CD4-positive, alpha-beta T cell treated with Interleukin-17A for 4 hours (primary cell): ENCODE results near the gene KLHL2.
"Not testable (repeated sequence)": the region's sequence is repeated elsewhere in the genome, so short reads cannot be mapped to it uniquely, and the experiment has no call there.

ENCODE experiments used
- DNase-seq: peaks from one replicate; pipeline ENCODE4 v3.0.0-alpha.2; 2020; ENCODE audit warnings: mixed read lengths

The KLHL2 gene

GRCh38 chr4:165236852-165237251, 29.5 kb downstream of the KLHL2 start:
- not testable (repeated sequence) for DNase-seq

DNA sequence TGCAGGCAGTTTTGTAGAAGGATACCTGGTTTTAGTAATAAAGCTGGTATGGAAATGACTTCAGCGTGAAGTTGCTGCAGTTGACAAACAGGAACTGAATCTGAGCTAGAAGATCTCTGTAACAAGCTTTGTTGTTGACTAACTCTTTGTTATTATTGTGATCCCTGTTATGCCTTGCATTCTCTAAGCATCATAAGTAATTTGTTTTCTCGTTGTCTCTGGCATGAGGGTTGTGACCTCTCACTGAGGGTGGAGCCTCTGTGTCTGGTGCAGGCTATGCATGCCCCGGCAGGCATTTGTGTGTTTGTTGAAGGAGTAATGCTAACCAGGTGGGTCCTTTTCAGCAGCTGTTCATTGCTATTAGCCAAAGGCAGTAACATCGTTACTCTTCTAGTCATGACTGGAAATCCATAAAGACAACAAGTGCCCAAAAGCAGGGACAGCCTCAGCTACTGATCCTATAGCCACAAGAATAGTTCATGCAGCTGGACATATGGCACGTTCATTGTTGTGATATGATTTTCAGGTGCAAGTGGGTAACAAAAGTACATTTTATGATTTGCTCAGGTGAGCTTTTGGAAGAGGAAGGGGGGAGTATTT, 30.8 kb downstream of the KLHL2 start:
- DNase-seq, result not testable (repeated sequence)

DNA sequence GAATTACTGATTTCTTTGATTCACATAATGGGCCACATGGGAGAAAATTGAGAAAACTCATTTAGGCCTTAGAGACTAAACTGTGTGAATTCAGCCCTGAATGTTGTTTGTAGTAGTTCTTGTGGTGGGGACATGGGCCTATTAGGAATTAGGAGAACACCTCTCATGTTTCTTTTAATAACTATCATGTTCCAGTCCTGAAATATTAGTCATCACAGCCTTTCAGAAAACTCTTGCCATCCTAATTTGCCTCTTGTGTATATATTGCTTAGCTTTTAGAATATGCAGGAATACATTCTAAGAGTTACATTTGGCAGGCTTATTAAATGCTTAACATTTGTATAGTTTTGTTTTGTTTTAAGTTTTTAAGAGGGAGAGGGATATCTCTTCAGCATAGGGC, 33.4 kb downstream of the KLHL2 start:
- DNase-seq, result not testable (repeated sequence)

DNA sequence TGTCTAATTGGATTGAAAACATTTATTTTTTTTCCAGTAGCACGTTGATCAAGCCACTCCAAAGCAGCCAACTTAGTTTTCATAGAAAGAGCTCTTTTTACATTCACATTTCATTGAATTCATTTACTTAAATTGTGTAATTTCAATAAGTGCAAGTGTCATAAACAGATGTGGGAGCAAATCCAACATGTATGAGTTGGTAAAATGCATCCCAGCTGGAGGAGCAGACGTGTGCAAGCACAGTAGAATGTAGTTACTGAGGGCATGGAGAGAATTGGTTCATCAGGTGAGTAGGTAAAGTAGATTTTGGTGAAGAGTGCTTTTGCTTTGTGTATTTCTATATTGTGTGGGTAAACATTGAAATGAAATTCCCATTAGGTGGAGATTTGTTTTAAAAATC, 36.8 kb downstream of the KLHL2 start:
- not testable (repeated sequence) for DNase-seq

DNA sequence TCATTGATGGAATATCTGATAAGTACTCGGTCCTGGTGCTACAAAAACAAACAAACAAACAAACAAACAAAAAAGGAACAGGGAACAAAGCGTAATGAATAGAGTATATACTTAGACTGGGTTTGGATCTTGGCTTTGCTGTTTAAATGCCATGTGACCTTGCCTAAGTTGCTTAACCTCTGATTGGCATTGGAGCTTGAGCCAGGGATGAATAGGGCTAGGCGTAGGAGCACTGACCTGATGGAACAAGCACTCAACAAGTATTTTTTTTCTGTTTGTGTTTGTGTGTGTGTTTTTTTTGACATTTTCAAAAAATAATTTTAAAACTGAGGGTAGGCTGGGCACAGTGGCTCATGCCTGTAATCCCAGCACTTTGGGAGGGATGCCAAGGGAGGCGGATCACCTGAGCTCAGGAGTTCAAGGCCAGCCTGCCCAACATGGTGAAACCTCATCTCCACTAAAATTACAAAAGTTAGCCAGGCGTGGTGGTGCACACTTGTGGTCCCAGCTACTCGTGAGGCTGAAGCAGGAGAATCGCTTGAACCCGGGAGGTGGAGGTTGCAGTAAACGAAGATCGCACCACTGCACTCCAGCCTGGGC, 37.3 kb downstream of the KLHL2 start:
- DNase-seq, result not testable (repeated sequence)

DNA sequence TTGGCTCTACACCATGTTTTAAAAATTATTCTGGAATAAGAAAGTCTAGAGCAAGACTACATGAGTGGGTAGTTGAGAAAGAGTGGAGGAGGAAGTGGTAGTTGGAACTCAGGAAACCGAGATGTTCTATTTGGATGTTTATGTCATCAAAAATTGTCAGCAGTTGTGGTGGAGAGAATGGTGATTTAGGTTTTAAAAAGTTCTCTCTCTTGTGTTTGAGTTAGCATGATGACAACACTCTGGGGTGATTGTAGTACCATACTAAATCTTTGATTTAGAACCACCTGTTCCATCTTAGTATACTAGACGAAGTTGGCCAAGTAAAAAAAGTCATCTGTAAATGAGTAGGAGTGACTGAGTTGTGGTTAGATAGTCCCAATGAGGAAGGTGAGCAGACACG, 40.7 kb downstream of the KLHL2 start:
- DNase-seq, result no peak

GRCh38 chr4:165248904-165249303, 41.5 kb downstream of the KLHL2 start:
- not testable (repeated sequence) for DNase-seq

GRCh38 chr4:165254771-165255170, 47.4 kb downstream of the KLHL2 start:
- not testable (repeated sequence) for DNase-seq

DNA sequence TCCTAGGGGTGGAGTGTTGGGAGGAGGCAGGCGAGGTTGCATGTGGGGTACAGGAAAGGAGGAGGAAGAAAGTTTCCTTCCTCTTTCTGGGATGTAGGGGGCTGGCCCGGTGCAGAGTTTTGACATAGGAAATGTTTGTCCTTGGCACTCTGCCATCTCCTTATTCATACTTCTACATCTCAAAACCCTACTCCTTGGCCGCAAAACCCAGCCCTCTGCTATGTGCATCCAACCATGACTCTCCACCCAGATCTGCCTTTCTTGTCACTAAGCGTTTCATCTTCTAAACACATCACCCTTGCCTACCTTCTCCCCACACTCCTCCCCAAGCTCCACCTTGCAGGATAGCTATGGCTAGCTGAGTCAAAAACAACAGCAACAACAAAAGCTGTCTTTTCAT, 48.1 kb downstream of the KLHL2 start:
- DNase-seq, result peak; percentile 67

GRCh38 chr4:165256074-165256659, 48.8 kb downstream of the KLHL2 start:
- not testable (repeated sequence) for DNase-seq

DNA sequence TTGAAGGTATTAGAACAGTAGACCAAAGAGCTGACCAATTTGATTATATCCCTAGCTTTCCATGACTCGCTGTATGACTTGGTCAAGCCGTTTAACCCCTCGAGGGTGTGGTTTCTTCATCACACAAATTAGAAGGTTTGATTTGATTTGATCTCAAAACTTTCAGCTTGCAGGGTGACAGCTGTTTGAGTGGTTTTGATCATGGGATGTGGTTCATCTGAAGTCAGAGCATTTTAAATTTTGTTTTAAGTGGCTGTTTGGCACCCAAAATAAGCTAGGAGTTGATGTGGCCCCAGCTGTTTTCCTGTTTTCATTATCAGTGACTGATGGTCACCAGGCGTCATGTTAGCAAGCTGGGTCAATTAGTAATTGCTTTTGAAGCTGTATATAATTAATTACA, 52.4 kb downstream of the KLHL2 start:
- peak; percentile 9 for DNase-seq

GRCh38 chr4:165262306-165262705, 54.9 kb downstream of the KLHL2 start:
- not testable (repeated sequence) for DNase-seq

DNA sequence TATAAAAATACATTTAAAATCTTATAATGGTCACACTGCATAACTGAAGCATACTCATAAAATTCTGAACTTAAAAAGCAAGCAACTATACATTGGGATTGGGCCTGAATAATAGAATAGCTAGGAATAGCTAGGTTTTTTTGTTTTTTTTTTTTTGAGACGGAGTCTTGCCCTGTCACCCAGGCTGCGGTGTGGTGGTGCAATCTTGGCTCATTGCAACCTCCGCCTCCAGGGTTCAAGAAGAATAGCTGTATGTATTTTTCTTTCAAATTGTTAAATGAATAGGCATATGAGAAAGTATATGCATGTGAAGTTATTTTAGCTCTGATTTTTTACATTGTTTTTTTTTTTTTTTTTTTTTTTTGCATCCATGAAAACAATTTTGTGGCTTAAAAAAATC, 56.1 kb downstream of the KLHL2 start:
- not testable (repeated sequence) for DNase-seq

DNA sequence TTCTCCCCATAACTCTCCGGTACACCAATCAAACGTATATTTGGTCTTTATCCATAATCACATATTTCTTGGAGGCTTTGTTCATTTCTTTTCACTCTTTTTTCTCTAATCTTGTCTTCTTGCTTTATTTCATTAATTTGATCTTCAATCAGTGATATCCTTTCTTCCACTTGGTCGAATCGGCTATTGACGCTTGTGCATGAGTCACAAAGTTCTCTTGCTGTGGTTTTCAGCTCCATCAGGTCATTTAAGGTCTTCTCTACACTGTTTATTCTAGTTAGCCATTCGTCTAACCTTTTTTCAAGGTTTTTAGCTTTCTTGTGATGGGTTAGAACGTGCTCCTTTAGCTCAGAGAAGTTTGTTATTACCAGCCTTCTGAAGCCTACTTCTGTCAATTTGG, 62.6 kb downstream of the KLHL2 start:
- DNase-seq, result not testable (repeated sequence)

- not testable (repeated sequence) for DNase-seq
These were observed 66.1 kb downstream of the KLHL2 start for GRCh38 chr4:165273443-165273842.

DNA sequence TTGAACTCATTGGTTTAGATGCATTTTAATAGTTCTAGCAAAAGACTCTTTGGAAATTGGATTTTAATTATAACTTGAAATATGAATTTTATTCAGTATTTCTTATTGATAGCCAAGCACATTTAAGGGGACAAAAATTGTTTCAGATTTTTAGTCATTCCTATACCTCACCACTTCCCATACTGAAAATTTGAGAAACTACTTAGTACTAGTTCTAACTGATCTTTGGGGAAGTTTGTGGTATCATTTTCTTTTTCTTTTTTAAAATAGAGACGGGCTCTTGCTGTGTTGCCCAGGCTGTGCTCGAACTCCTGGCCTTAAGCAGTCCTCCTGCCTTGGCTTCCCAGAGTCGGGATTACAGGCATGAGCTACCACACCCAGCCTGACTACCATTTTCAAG, 68.0 kb downstream of the KLHL2 start:
- DNase-seq, result not testable (repeated sequence)

DNA sequence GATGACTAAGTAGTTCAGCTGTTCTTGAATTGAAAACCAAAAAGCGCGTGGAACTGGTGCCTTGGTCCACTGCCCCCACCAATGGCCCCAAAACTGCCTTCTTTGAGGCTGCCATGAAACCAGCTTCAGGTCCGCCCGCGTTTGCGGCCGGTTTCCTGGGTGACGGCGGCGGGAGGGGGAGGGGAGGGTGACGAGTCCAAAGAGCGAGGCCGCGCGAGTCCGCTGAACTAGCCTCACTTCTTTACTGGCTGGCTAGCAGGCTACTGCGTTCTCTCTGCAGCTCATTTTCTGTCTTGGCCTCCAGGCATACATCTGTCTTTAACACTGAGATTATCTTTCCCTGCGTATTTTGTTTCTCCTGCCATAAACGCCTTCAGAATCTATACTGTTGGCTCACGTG, 72.2 kb downstream of the KLHL2 start:
- DNase-seq, result not testable (repeated sequence)

- not testable (repeated sequence) for DNase-seq
These were observed 77.3 kb downstream of the KLHL2 start for GRCh38 chr4:165284697-165285096.

GRCh38 chr4:165286619-165287340, 79.4 kb downstream of the KLHL2 start:
- not testable (repeated sequence) for DNase-seq

- DNase-seq, result no peak
These were observed 80.9 kb downstream of the KLHL2 start for GRCh38 chr4:165288226-165288625.

- DNase-seq, result no peak
These were observed 81.5 kb downstream of the KLHL2 start for GRCh38 chr4:165288639-165289422.

- DNase-seq, result no peak
These were observed 82.0 kb downstream of the KLHL2 start for GRCh38 chr4:165289423-165289785.

DNA sequence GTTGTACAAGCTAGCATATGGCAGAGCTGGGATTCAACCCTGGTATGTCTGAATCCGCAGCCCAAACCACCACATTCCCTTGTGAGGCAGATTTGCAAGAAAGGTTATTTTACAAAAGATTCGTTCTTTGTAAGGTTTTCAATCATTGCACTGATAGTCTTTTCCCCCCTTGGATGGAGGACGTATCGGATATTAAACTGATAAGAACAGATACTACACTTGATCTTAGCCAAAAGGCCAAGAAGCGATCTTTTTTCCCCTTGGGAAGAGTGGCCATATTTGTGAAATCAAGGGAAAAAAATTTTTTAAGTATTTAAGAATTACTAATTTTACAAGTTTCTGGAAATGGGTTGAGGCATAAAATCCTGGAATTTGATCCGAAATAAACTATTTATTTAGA, 85.7 kb downstream of the KLHL2 start:
- no peak for DNase-seq
